Measurements from ENCODE around the gene CRYL1. TPM values are rescaled to one million over a fixed set of nuclear protein-coding genes. Genes with fewer than 3 reads are reported as not detected.
A peak's percentile ranks its signal among the peaks of the same experiment; 100 is the strongest.

Gene CRYL1
- total RNA-seq, 1 experiment from 2014 or later, result 5.9 TPM

DNA sequence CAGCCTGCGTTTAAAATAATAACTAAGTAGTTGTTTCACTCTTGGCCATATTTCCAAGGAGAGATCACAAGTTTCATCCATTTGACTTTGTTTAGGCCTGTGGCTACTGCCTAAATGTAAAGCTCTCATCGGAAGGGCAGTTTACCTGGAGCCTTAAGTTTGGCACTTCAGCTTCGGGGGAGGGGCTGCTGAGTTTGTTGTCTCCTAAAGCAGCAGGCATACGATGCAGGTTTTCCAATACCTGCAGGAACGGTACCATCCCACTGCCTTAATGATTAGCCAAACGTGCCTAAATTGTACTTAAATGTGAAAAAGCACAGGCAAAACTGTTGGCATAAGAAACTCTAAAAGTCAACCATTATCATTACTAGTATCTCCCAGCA, 63.1 kb downstream of the CRYL1 start:
- TF ChIP-seq, protein P1, sequence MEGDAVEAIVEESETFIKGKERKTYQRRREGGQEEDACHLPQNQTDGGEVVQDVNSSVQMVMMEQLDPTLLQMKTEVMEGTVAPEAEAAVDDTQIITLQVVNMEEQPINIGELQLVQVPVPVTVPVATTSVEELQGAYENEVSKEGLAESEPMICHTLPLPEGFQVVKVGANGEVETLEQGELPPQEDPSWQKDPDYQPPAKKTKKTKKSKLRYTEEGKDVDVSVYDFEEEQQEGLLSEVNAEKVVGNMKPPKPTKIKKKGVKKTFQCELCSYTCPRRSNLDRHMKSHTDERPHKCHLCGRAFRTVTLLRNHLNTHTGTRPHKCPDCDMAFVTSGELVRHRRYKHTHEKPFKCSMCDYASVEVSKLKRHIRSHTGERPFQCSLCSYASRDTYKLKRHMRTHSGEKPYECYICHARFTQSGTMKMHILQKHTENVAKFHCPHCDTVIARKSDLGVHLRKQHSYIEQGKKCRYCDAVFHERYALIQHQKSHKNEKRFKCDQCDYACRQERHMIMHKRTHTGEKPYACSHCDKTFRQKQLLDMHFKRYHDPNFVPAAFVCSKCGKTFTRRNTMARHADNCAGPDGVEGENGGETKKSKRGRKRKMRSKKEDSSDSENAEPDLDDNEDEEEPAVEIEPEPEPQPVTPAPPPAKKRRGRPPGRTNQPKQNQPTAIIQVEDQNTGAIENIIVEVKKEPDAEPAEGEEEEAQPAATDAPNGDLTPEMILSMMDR (conservative IDR thresholded peaks at IDR 0.05; ENCODE audit: low read depth, low read length), result no peak
- TF ChIP-seq EZH2 (IDR thresholded peaks at IDR 0.05; ENCODE audit: borderline replicate concordance, low read depth, low read length, poor library complexity, severe bottlenecking), result no peak
- POLR2A ChIA-PET (ENCODE audit: low non-redundant PET), result no interaction called here

DNA sequence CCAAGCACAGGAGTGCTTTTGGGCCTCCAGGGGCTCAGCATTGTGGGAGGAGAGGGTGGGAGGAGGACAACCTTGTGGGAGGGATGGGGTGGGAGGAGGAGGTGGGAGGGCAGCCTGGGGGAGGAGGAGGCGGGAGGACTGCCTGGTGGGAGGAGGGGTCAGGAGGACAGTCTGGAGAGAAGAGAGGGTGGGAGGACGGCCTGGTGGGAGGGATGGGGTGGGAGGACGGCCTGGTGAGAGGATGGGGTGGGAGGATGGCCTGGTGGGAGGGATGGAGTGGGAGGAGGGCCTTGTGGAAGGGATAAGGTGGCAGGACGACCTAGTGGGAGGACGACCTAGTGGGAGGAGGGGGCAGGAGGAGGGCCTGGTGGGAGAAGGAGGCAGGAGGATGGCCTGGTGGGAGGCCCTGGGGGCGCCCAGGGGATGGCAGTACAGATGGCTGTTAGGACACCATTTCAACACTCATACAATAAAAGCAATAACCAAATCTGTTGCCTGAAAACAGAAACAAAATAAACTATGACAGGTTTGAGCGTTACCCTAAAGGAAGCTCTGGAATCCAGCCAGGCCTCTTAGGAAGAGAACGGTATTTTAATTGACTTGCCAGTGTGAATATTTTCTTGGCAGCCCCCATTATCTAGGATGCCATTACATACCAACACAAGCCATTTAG, 63.7 kb downstream of the CRYL1 start:
- Histone ChIP-seq H3K9me3 (ENCODE audit: low read depth, low read length, poor library complexity, severe bottlenecking) (no peaks in the 10 kb centered on the region), H3K27me3 (replicated peaks; ENCODE audit: insufficient read depth, low read depth, low read length, poor library complexity) (no peaks in the 10 kb centered on the region), H3K4me1 (ENCODE audit: insufficient read depth, low read length, poor library complexity, severe bottlenecking) (peaks cover 27% of the 10 kb centered on the region), H3K27ac (ENCODE audit: low read depth, low read length, poor library complexity, severe bottlenecking) (peak overlapping the region; percentile 49), H3K4me3 (ENCODE audit: low read depth, low read length, poor library complexity, severe bottlenecking) (no peak overlapping the region), H3K36me3 (ENCODE audit: insufficient read depth, low read length, poor library complexity, severe bottlenecking) (no peaks in the 10 kb centered on the region)
- no peak for TF ChIP-seq EZH2 (IDR thresholded peaks at IDR 0.05; ENCODE audit: borderline replicate concordance, low read depth, low read length, poor library complexity, severe bottlenecking)
- TF ChIP-seq, protein P1 (conservative IDR thresholded peaks at IDR 0.05; ENCODE audit: low read depth, low read length), result no peak
- DNase-seq (ENCODE audit: low spot score), result peak; percentile 66
- intact Hi-C loops (cut with micrococcal nuclease; ENCODE audit: unreplicated experiment), result no loop called here
- no TSS peak for BruUV-seq (replicated peaks)
- ChIA-PET POLR2A (ENCODE audit: low non-redundant PET) (no interaction called here), CTCF (no interaction called here)

More for the DNA sequence above, 63.1 kb downstream of the CRYL1 start:
- Histone ChIP-seq H3K4me3 (ENCODE audit: low read depth, low read length, poor library complexity, severe bottlenecking) (no peak overlapping the region), H3K27me3 (replicated peaks; ENCODE audit: insufficient read depth, low read depth, low read length, poor library complexity) (no peaks in the 10 kb centered on the region), H3K27ac (ENCODE audit: low read depth, low read length, poor library complexity, severe bottlenecking) (no peak overlapping the region), H3K36me3 (ENCODE audit: insufficient read depth, low read length, poor library complexity, severe bottlenecking) (no peaks in the 10 kb centered on the region), H3K9me3 (ENCODE audit: low read depth, low read length, poor library complexity, severe bottlenecking) (no peaks in the 10 kb centered on the region), H3K4me1 (ENCODE audit: insufficient read depth, low read length, poor library complexity, severe bottlenecking) (peaks cover 27% of the 10 kb centered on the region)
- no peak for DNase-seq (ENCODE audit: low spot score)
- CTCF ChIA-PET, result no interaction called here
- BruUV-seq (replicated peaks), result no TSS peak
- intact Hi-C loops (cut with micrococcal nuclease; ENCODE audit: unreplicated experiment), result no loop called here

DNA sequence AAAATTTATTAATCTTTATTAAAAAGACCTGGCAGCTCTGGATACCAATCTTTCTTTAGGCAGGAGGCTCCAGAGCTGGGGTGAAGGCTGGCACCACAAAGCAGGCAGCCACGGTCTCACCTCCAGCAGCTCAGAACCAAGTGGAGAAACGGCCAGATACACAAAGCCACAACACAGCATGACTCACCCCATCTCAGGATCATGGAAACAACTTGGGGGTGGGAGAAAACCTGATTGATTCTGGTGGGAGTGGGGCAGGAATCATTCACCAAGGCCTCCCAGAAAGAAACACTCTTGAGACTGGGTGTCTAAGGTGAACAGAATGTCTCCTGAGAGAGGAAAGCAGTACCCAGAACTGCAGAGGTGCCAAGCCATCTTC, 64.2 kb downstream of the CRYL1 start:
- POLR2A ChIA-PET (ENCODE audit: low non-redundant PET), result no interaction called here

More for the DNA sequence above, 64.2 kb downstream of the CRYL1 start:
- peak; percentile 24 for DNase-seq (ENCODE audit: low spot score)
- BruUV-seq (replicated peaks), result no TSS peak
- no peak overlapping the region for H3K4me3 ChIP-seq (ENCODE audit: low read depth, low read length, poor library complexity, severe bottlenecking)
- no peaks in the 10 kb centered on the region for H3K36me3 ChIP-seq (ENCODE audit: insufficient read depth, low read length, poor library complexity, severe bottlenecking)
- no peaks in the 10 kb centered on the region for H3K27me3 ChIP-seq (replicated peaks; ENCODE audit: insufficient read depth, low read depth, low read length, poor library complexity)
- intact Hi-C loops (cut with micrococcal nuclease; ENCODE audit: unreplicated experiment), result no loop called here
- CTCF ChIA-PET, result no interaction called here
- peaks cover 27% of the 10 kb centered on the region for H3K4me1 ChIP-seq (ENCODE audit: insufficient read depth, low read length, poor library complexity, severe bottlenecking)
- peak overlapping the region; percentile 49 for H3K27ac ChIP-seq (ENCODE audit: low read depth, low read length, poor library complexity, severe bottlenecking)
- TF ChIP-seq, protein P1 (conservative IDR thresholded peaks at IDR 0.05; ENCODE audit: low read depth, low read length), result no peak
- TF ChIP-seq EZH2 (IDR thresholded peaks at IDR 0.05; ENCODE audit: borderline replicate concordance, low read depth, low read length, poor library complexity, severe bottlenecking), result no peak
- H3K9me3 ChIP-seq (ENCODE audit: low read depth, low read length, poor library complexity, severe bottlenecking), result no peaks in the 10 kb centered on the region

All from A673 (cell line).